Activated CD8-positive, alpha-beta memory T cell treated with anti-CD3 and anti-CD28 coated beads for 4 hours (primary cell): ENCODE measurements around the gene MGAT4B.
"Not testable (repeated sequence)": the region's sequence is repeated elsewhere in the genome, so short reads cannot be mapped to it uniquely, and the experiment has no call there.

Experiments
- DNase-seq, 2 donors: peaks; one replicate each; pipeline ENCODE4 v3.0.0-alpha.2; 2020; ENCODE audit warnings: low read depth in 2 of 2

Gene MGAT4B

DNA sequence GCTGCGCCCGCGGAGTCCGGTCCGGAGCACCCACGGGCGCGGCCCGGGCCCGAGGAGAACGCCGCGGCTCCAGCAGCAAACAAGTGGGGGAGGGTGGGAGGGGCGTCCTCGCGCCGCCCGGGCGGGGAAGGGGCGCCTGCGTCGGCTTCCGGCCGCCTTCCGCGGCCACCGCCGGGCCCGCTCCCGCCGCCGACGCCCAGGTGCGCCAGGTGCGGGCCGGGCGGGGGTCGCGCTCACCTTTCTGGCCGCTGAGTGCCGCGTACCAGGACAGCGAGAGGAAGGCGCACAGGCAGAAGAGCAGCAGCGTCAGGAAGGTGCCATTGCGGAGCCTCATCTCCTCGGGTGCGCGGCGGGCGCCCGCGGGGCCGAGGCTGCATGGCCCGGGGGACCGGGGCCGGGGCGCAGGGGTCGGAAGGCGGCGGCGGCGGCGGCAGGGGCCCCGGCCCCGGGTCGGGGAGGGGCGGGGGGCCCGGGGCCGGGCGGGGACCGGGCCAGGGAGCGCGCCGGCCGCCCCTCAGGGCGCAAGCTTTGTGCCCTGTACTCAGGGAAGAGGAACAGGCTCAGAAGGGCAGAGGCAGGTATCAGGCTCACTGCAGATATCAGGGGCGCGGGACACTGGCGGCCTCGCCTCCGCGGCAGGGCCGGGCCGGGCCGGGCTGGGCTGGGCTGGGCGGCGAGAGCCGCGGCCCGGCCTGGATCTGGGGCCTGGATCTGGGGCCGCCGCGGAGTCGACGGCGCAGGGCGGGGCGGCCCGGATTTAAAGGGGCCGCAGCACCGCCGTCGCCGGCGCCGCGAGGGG lies at the start of gene MGAT4B:
TSS of gene MGAT4B (minus strand) at position 617 of the 799 bp plus-strand sequence. CDS start at position 334, 283 bp downstream.
- DNase-seq, result peak in 1 of 2 donors; percentile 21

DNA sequence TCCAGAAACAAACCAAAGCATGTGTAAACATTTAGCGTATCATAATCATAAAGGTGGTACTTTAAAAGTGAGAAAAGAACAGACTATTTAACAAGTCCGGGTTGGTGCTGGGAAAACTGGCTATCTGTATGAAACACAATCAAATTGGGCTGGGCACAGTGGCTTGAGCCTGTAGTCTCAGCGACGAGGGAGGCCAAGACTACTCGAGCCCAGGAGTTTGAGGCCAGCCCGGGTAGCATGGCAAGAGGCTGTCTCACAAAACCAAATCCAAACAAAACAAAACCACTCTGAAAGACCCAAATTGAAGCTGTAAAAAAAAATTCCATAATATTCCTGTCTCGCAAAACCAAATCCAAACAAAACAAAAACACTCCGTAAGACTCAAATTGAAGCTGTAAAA lies 47.7 kb upstream of the MGAT4B start:
- no peak for DNase-seq

DNA sequence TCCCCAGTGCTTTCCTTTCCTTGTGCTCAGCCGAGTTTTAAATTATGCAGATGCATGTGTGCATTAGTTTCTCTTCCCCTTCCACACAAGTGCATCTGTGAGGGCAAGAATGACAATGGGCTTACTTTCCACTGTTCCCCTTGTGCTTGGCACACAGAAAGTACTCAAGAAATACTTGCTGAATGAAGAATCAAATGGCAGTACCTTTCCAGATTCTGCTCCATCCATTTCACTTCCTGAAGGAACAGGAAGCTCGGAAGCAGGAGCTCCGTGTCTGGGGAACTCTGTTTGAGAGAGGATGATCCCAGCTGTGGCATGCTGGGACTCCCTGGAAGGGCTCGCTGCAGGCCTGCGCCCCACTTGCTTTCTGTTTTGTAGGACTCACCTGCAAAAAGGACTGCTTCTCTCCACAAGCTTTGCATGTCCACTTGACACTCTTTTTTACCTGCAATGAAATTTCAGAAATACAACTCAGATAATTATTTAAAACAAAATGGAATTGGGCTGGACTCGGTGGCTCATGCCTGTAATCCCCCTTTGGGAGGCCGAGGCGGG lies 46.4 kb upstream of the MGAT4B start:
- no peak for DNase-seq

DNA sequence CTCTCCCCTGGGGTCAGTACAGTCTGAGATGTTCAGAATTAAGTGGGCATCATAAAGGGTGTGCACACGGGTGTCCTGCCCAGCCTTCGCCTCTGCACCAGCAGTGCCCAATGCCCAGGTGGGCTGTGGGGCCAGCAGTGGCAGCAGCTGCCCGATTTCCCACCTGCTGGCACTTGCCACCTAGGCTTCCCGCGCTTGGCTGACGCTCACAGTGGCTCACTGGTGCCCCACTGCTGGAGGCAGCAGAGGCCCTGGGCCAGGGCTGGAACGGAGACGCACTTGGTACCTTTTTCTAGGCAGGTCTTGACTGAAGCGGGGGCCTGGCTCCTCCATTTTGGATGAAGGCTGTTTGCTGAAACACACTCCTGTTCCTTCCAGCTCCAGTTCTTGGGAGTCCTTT lies 35.0 kb upstream of the MGAT4B start:
- no peak for DNase-seq

DNA sequence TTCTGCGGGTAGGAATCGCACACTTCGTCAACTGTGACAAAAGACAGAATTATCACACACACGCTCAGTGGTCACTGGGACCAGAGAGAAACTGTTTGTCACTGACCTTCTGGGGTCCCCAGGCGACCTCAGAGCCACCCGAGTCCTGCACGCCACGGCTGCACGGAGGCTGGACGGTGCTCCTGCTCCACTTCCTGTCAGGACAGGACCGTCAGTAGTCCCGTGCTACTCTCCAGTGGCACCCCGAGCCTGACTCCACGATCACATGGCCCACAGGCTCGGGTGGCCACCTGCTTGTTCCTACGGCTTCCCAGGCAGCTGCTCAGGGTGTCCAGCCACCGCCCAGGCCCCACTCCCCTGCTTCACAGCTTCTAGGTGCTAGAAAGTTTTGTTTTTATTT lies 34.1 kb upstream of the MGAT4B start:
- no peak for DNase-seq

DNA sequence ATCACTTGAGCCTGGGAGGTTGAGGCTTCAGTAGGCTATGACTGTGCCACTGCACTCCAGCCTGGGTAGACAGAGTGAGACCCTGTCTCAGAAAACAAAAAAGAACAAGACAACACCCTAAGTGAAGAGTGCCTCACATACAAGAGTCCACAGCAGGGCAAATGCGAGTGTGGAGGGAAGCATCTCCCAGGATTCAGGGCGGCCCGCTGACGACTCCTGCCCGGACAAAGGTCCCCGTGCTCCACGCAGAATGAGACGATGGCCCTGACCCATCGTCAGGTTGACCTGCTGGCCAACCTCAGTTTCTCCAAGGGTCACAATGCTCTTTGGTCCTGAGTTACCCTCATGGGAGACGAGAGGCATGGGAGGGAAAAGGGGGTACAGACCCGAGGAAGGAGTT lies 33.7 kb upstream of the MGAT4B start:
- no peak for DNase-seq

DNA sequence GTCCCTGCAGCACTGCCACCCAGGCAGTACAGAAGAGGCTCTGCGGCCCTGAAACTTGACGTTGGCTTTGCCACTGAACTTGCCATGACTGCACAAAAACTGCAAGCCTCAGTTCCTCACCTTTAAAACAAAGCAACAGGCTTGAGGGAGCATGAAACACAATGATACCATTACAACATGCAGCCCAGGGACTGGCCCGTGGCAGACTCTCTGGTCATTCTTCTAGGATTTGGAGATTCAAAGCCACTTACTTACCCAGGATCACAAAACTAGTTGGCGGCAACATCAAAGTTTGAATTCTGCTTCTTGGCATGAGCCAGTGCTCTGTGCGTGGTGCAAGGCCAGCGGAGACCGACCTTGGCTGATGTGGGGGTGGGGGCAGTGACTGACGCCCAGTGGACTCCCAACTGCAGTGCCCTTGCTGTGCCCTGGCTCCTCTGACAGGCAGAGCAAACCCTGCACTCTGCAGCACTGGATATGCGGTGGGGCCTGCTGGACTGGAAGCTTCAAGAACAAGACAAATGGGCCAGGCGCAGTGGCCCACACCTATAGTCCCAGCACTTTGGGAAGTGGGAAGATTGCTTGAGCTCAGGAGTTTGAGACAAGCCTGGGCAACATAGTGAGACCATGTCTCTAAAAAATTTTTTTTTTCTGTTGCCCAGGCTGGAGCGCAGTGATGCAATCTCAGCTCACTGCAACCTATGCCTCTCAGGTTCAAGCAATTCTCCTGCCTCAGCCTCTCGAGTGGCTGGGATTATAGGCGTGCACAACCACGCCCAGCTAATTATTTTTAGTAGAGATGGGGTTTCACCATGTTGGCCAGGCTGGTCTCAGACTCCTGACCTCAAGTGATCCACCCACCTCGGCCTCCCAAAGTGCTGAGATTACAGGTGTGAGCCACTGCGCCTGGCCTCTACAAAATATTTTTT lies 32.9 kb upstream of the MGAT4B start:
- DNase-seq, result no peak

DNA sequence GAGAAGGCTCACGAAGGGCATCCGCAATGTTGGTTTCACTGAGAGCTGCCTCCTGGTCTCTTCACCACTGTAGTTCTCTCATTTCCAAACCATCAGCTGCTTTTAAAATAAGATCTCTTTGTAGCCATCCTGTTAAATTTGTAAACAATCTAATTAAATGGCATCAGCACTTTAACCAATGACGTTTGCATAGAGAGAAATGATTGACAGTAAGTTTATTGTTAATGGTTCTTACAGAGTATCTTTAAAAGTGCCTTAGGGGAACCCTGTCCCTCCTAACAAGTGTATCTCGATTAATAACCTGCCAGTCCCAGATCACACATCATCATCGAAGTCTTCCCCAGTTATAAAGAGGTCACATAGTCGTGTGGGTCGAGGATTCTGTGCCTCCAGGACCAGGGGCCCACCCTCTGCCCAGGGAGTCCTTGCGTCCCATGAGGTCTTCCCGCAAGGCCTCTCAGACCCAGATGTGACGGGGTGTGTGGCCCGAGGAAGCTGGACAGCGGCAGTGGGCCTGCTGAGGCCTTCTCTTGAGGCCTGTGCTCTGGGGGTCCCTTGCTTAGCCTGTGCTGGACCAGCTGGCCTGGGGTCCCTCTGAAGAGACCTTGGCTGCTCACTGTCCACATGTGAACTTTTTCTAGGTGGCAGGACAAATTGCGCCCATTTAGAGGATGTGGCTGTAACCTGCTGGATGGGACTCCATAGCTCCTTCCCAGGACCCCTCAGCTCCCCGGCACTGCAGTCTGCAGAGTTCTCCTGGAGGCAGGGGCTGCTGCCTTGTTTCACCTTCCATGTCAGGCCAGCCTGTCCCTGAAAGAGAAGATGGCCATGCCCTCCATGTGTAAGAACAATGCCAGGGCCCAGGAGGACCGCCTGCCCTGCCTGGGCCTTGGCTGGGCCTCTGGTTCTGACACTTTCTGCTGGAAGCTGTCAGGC lies 30.7 kb upstream of the MGAT4B start:
- no peak for DNase-seq

DNA sequence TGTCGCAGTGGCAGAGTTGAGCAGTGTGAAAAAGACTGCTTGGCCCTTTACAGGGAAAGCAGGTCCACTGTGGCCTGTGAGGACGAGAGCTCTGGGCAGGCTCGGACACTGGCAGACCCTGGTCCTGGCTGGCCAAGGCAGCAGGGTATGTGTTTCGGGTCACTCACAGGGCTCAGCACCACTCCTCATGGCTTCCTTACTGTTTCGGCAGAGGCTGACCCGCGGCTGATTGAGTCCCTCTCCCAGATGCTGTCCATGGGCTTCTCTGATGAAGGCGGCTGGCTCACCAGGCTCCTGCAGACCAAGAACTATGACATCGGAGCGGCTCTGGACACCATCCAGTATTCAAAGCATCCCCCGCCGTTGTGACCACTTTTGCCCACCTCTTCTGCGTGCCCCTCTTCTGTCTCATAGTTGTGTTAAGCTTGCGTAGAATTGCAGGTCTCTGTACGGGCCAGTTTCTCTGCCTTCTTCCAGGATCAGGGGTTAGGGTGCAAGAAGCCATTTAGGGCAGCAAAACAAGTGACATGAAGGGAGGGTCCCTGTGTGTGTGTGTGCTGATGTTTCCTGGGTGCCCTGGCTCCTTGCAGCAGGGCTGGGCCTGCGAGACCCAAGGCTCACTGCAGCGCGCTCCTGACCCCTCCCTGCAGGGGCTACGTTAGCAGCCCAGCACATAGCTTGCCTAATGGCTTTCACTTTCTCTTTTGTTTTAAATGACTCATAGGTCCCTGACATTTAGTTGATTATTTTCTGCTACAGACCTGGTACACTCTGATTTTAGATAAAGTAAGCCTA lies 29.8 kb upstream of the MGAT4B start:
- DNase-seq, result peak; percentile 26 to 37

DNA sequence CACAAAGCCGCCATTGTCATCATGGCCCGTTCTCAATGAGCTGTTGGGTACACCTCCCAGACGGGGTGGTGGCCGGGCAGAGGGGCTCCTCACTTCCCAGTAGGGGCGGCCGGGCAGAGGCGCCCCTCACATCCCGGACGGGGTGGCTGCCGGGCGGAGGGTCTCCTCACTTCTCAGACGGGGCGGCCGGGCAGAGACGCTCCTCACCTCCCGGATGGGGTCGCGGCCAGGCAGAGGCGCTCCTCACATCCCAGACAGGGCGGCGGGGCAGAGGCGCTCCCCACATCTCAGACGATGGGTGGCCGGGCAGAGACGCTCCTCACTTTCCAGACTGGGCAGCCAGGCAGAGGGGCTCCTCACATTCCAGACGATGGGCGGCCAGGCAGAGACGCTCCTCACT lies 28.2 kb upstream of the MGAT4B start:
- DNase-seq, result not testable (repeated sequence)

DNA sequence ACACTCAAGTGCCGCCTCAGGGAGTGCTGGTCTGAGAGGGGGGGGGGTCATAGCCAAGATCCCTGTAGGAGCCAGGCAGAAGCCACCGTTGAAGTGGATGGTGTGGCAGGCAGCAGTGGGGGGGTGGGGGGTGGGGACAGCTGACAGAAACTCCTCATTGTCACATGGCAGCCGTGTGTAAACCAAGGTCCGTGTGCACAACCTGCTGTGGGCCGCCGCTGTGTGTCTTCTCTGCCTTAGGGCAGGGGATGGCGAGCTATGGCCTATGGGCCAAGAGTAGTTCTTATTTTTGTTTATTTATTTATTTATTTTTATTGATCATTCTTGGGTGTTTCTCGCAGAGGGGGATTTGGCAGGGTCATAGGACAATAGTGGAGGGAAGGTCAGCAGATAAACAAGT lies 27.5 kb upstream of the MGAT4B start:
- no peak for DNase-seq

DNA sequence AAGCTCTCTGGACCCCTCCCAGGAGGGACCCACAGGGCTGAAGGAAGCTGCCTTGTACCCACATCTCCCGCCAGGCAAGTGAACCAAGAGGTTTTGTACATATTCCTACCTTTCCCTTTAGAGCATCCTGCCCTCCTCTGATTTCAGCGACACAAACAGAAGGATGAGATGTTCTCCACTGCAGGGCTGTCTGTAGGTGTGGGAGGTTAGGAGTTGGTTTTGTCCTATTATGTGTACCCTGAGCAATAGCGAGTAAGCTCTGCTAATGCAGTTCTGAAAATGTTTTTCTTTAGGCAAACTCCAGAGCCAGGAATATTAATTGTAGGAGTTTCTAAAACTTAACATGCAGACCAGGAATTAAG lies 27.0 kb upstream of the MGAT4B start:
- DNase-seq, result no peak

DNA sequence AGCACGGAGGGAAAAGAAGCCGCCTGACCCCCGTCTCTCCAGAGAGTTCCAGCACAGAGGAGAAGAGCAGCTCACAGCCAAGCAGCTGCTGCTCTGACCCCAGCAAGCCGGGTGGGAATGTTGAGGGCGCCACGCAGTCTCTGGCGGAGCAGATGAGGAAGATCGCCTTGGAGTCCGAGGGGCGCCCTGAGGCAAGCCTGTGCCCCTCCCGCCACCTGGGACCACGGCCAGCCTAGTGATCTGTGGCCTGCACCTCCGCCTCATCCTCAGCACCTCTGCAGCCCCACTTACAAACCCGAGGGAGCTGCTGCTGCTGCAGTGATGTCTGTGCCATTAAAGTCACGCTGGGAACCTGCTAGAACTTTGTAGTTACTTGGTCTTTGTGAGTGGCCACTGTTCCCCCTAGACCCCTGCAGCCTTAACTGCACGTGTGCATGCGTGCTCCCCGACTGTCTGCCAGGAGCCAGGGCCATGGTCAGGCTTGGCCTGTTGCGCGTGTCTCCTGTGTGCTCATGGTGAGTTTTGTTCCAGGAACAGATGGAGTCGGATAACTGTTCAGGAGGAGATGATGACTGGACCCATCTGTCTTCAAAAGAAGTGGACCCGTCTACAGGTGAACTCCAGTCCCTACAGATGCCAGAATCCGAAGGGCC lies 26.5 kb upstream of the MGAT4B start:
- DNase-seq, result no peak

DNA sequence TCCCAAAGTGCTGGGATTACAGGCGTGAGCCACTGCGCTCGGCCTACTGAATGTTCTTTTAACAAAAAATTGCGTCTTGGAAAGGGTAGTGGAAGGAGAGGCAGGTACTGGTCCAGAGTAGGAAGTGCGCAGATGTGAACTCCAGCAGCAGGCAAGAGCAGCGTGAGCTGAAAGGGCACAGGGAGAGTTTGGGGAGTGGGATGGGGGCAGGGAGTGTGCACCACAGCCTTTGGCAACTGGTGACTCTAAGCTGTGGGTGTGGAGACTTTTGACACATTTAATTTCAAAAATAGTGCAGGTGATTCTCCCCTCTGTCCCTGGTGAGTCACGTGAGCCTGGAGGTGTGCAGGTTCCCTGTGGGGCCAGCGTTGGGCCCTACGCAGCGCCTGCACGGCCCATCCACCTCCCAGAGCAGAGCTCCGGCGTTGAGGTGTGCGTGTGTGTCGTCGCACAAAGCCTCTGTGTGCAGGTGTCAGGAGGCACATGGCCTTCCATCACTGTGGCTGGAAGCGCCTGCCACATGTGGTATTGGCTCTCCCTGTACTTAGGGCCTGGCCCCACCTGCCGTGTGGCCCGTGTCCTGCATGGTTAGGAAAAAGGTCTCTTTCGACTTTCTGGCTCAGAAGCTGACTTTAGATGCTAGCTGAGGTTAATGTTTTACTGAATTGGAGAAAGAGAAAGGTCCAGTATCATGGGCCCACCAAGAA lies 25.5 kb upstream of the MGAT4B start:
- DNase-seq, result no peak

DNA sequence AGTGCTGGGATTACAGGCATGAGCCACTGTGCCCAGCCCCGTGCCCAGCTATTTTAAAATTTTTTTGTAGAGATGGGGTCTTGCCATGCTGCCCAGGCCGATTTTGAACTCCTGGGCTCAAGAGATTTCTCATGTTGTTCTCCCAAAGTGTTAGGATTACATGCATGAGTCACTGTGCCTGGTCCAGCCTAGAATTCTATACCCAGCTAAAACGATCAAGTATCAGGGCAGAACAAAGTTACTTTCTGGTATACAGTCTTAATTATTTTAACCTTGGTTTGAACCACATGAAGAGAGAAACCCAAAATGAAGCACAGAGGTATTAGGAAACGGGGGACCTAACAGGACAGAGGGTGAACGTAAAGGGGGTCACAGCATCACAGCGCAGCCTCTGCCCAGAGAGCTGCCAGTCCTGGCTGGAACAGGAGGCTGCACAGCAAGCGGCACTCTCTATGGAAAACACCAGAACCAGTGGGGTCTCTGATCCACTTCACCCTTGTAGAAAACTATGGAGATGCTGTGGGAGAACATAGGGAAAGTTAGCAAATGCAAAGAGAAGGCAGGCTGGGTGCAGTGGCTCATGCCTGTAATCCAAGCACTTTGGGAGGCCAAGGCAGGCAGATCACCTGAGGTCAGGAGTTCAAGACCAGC lies 24.3 kb upstream of the MGAT4B start:
- DNase-seq, result no peak

DNA sequence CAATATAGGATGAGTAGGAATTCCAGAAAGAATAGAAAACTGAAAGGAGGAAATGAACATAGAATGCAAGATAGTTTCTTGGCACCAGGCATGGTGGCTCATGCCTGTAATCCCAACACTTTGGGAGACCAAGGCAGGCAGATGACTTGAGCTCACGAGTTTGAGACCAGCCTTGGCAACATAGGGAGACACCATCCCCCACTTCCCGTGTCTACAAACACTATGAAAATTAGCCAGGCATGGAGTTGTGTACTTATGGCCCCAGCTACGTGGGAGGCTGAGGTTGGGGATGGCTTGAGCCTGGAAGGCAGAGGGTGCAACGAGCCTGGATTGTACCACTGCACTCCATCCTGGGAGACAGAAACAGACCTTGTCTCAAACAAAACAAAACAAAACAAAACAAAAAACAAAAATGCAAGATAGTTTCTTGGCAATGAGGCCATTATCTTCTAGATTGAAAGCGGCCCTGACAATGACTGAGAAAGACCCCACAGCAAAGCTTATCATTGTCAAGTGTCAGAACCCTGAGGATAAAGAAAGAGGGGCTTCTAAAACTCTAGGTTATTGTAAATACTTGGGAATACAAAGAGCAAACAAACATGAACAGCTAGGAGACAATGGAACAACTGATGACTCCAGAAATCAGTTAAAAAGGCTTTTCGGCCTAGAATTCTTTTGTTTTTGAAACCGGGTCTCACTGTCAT lies 23.2 kb upstream of the MGAT4B start:
- DNase-seq, result no peak

DNA sequence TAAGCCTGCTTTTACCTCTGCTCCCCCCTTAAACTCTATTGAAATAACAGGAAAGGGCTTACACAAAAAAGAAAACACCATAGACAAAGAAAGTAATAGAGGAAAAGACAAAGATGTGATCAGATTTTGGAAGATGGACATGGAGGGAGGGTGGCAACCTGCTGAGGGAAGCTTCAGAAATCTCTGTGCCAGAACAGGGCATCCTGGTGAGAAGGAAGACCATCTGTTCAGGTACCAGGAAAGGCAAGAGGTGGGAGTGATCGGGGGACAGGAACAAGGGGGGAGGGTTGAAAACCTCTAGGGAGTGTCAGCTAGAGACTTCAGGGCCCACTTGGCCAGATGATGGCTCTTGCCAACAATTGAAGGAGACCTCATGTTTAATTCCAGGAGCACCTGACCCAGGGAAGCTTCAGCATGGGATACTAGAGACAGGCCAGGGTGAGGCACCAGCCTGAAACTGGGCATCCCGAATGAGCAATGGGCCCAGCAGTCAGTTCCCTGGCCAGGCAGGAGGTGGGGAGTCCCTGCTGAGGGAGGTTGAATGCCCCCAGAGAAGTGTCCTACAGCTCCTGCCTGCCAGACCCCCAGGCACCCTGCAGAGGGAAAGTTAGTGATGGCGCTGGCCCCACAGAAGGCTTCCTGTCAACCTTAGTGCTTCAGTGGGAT lies 22.2 kb upstream of the MGAT4B start:
- DNase-seq, result no peak

DNA sequence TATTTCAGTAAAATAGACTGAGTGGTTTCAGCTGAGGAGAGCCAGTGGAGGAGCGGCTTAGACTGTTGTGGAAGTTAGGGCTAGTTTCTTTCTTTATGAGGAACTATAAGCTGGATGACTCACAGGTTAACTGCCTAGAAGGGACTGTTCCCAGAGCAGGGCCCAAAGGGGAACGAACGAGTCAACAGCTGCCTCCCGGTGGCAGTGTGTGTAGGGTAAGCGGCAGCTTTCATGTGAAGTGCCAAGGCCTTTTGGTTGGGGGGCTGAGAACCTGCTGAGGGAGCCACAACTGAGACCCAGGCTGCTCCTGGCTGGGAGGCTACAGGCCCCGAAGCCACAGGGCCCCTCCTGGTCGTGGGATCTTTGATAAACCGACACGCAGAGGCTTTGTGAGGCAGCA lies 21.0 kb upstream of the MGAT4B start:
- DNase-seq, result peak in 1 of 2 donors; percentile 44
